ENCODE data around the gene MAIP1. TPM values are rescaled to one million over a fixed set of nuclear protein-coding genes. Genes with fewer than 3 reads are reported as not detected.

The MAIP1 gene
- polyA plus RNA-seq, 1 of the 3 experiments (the other 2 are of a cell fraction): 11.5 TPM

DNA sequence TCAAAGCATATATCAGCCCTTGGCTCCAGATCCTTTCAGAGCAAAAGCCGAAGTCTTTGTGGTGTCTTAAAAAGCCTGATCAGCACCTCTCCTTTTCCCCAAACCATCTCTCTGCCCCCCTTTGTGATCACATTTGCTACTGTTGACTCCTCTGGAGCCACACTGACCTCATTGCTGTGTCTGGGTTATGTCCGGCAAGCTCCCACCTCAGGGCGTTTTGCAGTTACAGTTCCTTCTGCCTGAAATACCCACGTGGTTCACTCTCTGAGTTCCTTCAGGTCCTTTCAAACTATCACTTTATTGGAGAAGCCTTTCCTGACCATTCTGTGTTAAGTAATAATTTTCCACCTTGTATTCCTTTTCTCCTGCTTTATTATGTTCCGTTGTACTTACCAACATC lies 32.5 kb upstream of the MAIP1 start:
- Histone ChIP-seq H3K27ac (ENCODE audit: low read depth in 2 of 2, low read length in 1 of 2) (peak overlapping the region in 1 of 2 experiments; percentile 70; a peak in 2 of 4 replicates), H3F3A (replicated peaks; ENCODE audit: insufficient read depth) (peaks cover 10% of the 10 kb centered on the region), H2AFZ (ENCODE audit: low read depth) (no peak overlapping the region), H3K4me2 (0 out of 2 replicates have a peak overlapping the region, but pooled peaks have one; percentile 10), H3K79me2 (ENCODE audit: insufficient read depth) (peaks cover 93% of the 10 kb centered on the region), H4K20me1 (ENCODE audit: insufficient read depth) (no peaks in the 10 kb centered on the region), H3K9me3 (no peaks in the 10 kb centered on the region), H3K4me3 (ENCODE audit: low read depth in 2 of 2, low read length in 1 of 2) (no peak overlapping the region), H3K27me3 (ENCODE audit: insufficient read depth) (no peaks in the 10 kb centered on the region), H3K9ac (no peak overlapping the region), H3K36me3 (replicated peaks in 1 of 2; ENCODE audit: control insufficient read depth in 1 of 2, insufficient read depth in 2 of 2, low read length in 1 of 2) (peaks cover 16 to 42% of the 10 kb centered on the region in 2 experiments), H3K4me1 (ENCODE audit: control insufficient read depth in 1 of 2, insufficient read depth in 2 of 2, low read depth in 1 of 2, low read length in 1 of 2) (peaks cover 7 to 16% of the 10 kb centered on the region in 2 experiments; a peak in 3 of 4 replicates), H3K9me2 (no peaks in the 10 kb centered on the region)
- POLR2A ChIA-PET: no interaction called here
- CTCF ChIA-PET: interaction anchor here (1.0 to 1.1 kb wide), 2 partner anchors 11 to 441 kb away, joined by 3 read pairs; partner anchors contain the start of gene C2orf69
- WGBS (ENCODE audit: low lambda C conversion rate): 48% methylated on average over 5 of the region's 5 CpGs
- peak; percentile 48 for DNase-seq
- no peak for TF ChIP-seq RFX5 (IDR thresholded peaks at IDR 0.05; ENCODE audit: low read length)
- no peak for TF ChIP-seq NFIC (IDR thresholded peaks at IDR 0.05; ENCODE audit: borderline replicate concordance)
- TF ChIP-seq EZH2phosphoT487 (IDR thresholded peaks at IDR 0.05; ENCODE audit: borderline replicate concordance, low read depth): no peak
- no peak for TF ChIP-seq TAF1 (IDR thresholded peaks at IDR 0.05; ENCODE audit: borderline replicate concordance, low read depth, low read length)
- TF ChIP-seq EP300 (IDR thresholded peaks at IDR 0.05; ENCODE audit: borderline replicate concordance in 1 of 2, low read depth in 1 of 2, low read length in 1 of 2): no peak
- TF ChIP-seq, protein P1, sequence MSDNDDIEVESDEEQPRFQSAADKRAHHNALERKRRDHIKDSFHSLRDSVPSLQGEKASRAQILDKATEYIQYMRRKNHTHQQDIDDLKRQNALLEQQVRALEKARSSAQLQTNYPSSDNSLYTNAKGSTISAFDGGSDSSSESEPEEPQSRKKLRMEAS (IDR thresholded peaks at IDR 0.05; ENCODE audit: low read depth): no peak
- TF ChIP-seq MXI1 (IDR thresholded peaks at IDR 0.05; ENCODE audit: low read depth, low read length): peak; percentile 89

DNA sequence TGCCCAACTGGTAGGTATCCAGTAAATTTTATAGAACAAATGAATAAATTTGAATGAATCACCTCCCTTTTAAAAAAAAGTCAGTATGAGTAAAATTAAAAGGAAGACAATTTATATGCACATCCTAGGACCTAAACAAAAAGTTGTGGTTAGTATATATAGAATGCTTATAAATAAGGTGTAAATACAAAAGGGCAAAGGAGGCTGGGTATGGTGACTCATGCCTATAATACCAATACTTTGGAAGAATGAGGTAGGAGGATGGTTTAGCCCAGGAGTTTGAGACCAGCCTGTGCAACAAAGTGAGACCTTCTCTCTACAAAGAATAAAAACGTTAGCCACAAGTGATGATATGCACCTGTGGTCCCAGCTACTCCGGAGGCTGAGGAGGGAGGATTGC lies 31.5 kb upstream of the MAIP1 start:
- DNase-seq: no peak
- Histone ChIP-seq H2AFZ (ENCODE audit: low read depth) (no peak overlapping the region), H3K9me2 (no peaks in the 10 kb centered on the region), H3K36me3 (replicated peaks in 1 of 2; ENCODE audit: control insufficient read depth in 1 of 2, insufficient read depth in 2 of 2, low read length in 1 of 2) (peaks cover 25 to 45% of the 10 kb centered on the region in 2 experiments), H3K4me2 (no peak overlapping the region), H3K79me2 (ENCODE audit: insufficient read depth) (peaks cover 93% of the 10 kb centered on the region), H4K20me1 (ENCODE audit: insufficient read depth) (no peaks in the 10 kb centered on the region), H3K27ac (ENCODE audit: low read depth in 2 of 2, low read length in 1 of 2) (no peak overlapping the region), H3K9me3 (no peaks in the 10 kb centered on the region), H3F3A (replicated peaks; ENCODE audit: insufficient read depth) (peaks cover 18% of the 10 kb centered on the region), H3K9ac (no peak overlapping the region), H3K27me3 (ENCODE audit: insufficient read depth) (no peaks in the 10 kb centered on the region), H3K4me3 (ENCODE audit: low read depth in 2 of 2, low read length in 1 of 2) (no peak overlapping the region), H3K4me1 (ENCODE audit: control insufficient read depth in 1 of 2, insufficient read depth in 2 of 2, low read depth in 1 of 2, low read length in 1 of 2) (peaks cover 7 to 16% of the 10 kb centered on the region in 2 experiments; a peak in 3 of 4 replicates)
- POLR2A ChIA-PET: no interaction called here
- TF ChIP-seq, protein P2, sequence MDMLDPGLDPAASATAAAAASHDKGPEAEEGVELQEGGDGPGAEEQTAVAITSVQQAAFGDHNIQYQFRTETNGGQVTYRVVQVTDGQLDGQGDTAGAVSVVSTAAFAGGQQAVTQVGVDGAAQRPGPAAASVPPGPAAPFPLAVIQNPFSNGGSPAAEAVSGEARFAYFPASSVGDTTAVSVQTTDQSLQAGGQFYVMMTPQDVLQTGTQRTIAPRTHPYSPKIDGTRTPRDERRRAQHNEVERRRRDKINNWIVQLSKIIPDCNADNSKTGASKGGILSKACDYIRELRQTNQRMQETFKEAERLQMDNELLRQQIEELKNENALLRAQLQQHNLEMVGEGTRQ (IDR thresholded peaks at IDR 0.05; ENCODE audit: borderline replicate concordance, low read depth, low read length): no peak
- TF ChIP-seq SMC3 (IDR thresholded peaks at IDR 0.05; ENCODE audit: low read depth, low read length): no peak
- TF ChIP-seq FOXJ3 (CRISPR knock-in tag; IDR thresholded peaks at IDR 0.05): no peak
- no peak for TF ChIP-seq EZH2phosphoT487 (IDR thresholded peaks at IDR 0.05; ENCODE audit: borderline replicate concordance, low read depth)
- TF ChIP-seq TCF12 (IDR thresholded peaks at IDR 0.05): no peak
- TF ChIP-seq CHD2 (IDR thresholded peaks at IDR 0.05; ENCODE audit: low read length, partially characterized antibody): no peak
- TF ChIP-seq, protein P3, sequence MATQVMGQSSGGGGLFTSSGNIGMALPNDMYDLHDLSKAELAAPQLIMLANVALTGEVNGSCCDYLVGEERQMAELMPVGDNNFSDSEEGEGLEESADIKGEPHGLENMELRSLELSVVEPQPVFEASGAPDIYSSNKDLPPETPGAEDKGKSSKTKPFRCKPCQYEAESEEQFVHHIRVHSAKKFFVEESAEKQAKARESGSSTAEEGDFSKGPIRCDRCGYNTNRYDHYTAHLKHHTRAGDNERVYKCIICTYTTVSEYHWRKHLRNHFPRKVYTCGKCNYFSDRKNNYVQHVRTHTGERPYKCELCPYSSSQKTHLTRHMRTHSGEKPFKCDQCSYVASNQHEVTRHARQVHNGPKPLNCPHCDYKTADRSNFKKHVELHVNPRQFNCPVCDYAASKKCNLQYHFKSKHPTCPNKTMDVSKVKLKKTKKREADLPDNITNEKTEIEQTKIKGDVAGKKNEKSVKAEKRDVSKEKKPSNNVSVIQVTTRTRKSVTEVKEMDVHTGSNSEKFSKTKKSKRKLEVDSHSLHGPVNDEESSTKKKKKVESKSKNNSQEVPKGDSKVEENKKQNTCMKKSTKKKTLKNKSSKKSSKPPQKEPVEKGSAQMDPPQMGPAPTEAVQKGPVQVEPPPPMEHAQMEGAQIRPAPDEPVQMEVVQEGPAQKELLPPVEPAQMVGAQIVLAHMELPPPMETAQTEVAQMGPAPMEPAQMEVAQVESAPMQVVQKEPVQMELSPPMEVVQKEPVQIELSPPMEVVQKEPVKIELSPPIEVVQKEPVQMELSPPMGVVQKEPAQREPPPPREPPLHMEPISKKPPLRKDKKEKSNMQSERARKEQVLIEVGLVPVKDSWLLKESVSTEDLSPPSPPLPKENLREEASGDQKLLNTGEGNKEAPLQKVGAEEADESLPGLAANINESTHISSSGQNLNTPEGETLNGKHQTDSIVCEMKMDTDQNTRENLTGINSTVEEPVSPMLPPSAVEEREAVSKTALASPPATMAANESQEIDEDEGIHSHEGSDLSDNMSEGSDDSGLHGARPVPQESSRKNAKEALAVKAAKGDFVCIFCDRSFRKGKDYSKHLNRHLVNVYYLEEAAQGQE (IDR thresholded peaks at IDR 0.05; ENCODE audit: low read depth, low read length): no peak
- TF ChIP-seq, protein P1 (IDR thresholded peaks at IDR 0.05; ENCODE audit: low read depth): no peak
- no peak for TF ChIP-seq GABPA (IDR thresholded peaks at IDR 0.05; ENCODE audit: low read depth)
- TF ChIP-seq FOXM1 (IDR thresholded peaks at IDR 0.05; ENCODE audit: low read depth): no peak
- no peak for TF ChIP-seq MEF2A (IDR thresholded peaks at IDR 0.05; ENCODE audit: borderline replicate concordance, low read depth)
- TF ChIP-seq TEAD4 (IDR thresholded peaks at IDR 0.05; ENCODE audit: borderline replicate concordance, insufficient read depth): no peak
- no peak for TF ChIP-seq MXI1 (IDR thresholded peaks at IDR 0.05; ENCODE audit: low read depth, low read length)
- TF ChIP-seq RCOR1 (IDR thresholded peaks at IDR 0.05; ENCODE audit: low read length): no peak
- TF ChIP-seq POLR2AphosphoS5 (IDR thresholded peaks at IDR 0.05; ENCODE audit: low read depth, low read length): no peak
- no peak for TF ChIP-seq RFX5 (IDR thresholded peaks at IDR 0.05; ENCODE audit: low read length)
- TF ChIP-seq YY1 (IDR thresholded peaks at IDR 0.05; ENCODE audit: low read depth): no peak
- WGBS (ENCODE audit: low lambda C conversion rate): 90% methylated on average over 2 of the region's 2 CpGs
- CTCF ChIA-PET: no interaction called here
